Smooth muscle cell (in vitro differentiated cells): ENCODE data around the gene SMYD3. TPM values are rescaled to one million over a fixed set of nuclear protein-coding genes. Genes with fewer than 3 reads are reported as not detected.

Experiments
- DNase-seq: peaks from one replicate; lab custom pipeline; 2025; ENCODE audit not compliant: unreplicated experiment; lab: John Stamatoyannopoulos, UW
- H2AFZ ChIP-seq: fragments of 200-600 bp; sonication (generic); 2 replicates; pipeline ENCODE4 v1.6.0; 2016; ENCODE audit warnings: antibody characterized with exemption, low read depth, mild to moderate bottlenecking
- H3F3A ChIP-seq: fragments of 200-600 bp; sonication (generic); 2 replicates; pipeline ENCODE4 v1.6.0; 2017; ENCODE audit warnings: antibody characterized with exemption, low read depth
- H3K27ac ChIP-seq: fragments of 200-600 bp; sonication (generic); 2 replicates; pipeline ENCODE4 v1.5.1; 2016; ENCODE audit warnings: low read depth, mild to moderate bottlenecking
- H3K27me3 ChIP-seq: fragments of 200-600 bp; sonication (generic); 2 replicates; pipeline ENCODE4 v1.6.1; 2016; ENCODE audit warnings: low read depth, mild to moderate bottlenecking
- H3K36me3 ChIP-seq: fragments of 200-600 bp; sonication (generic); 2 replicates; pipeline ENCODE4 v1.5.1; 2016; ENCODE audit warnings: low read depth
- H3K4me1 ChIP-seq: fragments of 200-600 bp; sonication (generic); 2 replicates; pipeline ENCODE4 v1.5.1; 2016; ENCODE audit warnings: low read depth
- H3K4me2 ChIP-seq: fragments of 200-600 bp; sonication (generic); 2 replicates; pipeline ENCODE4 v1.6.0; 2016; ENCODE audit warnings: mild to moderate bottlenecking
- H3K4me3 ChIP-seq: fragments of 200-600 bp; sonication (generic); 2 replicates; pipeline ENCODE4 v1.5.1; 2016; ENCODE audit warnings: mild to moderate bottlenecking
- H3K79me2 ChIP-seq: fragments of 200-600 bp; sonication (generic); 2 replicates; pipeline ENCODE4 v1.6.0; 2016; ENCODE audit warnings: low read depth, mild to moderate bottlenecking
- H3K9ac ChIP-seq: fragments of 200-600 bp; sonication (generic); 2 replicates; pipeline ENCODE4 v1.6.0; 2016; ENCODE audit warnings: low read depth
- H3K9me3 ChIP-seq: fragments of 200-600 bp; sonication (generic); replicated peaks from 2 replicates; pipeline ENCODE4 v1.5.1; 2016; ENCODE audit warnings: low read depth
- H4K20me1 ChIP-seq: fragments of 200-600 bp; sonication (generic); 2 replicates; pipeline ENCODE4 v1.6.0; 2016; ENCODE audit warnings: low read depth
- WGBS: methylation state at CpG from one replicate; pipeline ENCODE4 v1.1.7; 2016; ENCODE audit warnings: low lambda C conversion rate; 5-methylcytosine and 5-hydroxymethylcytosine counted together
- polyA plus RNA-seq: library from polyadenylated mRNA; unstranded; fragments of >200 nt; fragmentation: Nextera tagmentation; extraction: Ambion mirVana; gene quantifications from 2 replicates; pipeline ENCODE4 v1.2.1, GENCODE V29; 2016
- total RNA-seq: library from RNA; depleted of rRNA; stranded (reverse); fragments of >200 nt; gene quantifications from 2 replicates; pipeline ENCODE4 v1.2.3, GENCODE V29; 2014
- TF ChIP-seq, protein P1 (sequence below): fragments of 200-600 bp; sonication (generic); IDR thresholded peaks from 2 replicates; pipeline ENCODE4 v1.5.1; 2017; ENCODE audit warnings: borderline replicate concordance, mild to moderate bottlenecking, antibody characterized with exemption; ENCODE audit not compliant: insufficient read depth, poor library complexity, severe bottlenecking

The SMYD3 gene
- total and polyA plus RNA-seq, 2 experiments from 2014 or later: 162 to 301 TPM

DNA sequence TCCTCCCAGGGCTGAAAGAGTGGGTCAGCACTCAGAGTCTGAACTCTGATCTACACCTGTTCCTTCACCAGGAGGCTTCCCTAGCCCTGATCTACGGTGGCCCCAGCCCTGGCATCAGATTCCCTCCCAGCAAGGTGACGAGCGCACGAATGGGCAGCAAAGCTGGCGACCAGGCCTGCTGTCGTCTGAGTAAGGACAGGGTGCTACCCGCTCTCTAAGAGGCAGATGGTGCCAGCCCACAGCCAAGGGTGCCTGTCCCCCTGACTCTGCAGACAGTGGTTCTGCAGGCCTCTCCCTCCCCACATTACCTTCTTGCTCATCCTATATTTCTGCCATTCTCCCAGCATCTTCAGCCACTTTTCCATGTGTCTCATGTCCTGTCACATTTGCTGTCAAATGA is 10.3 kb upstream of the SMYD3 start:
- Histone ChIP-seq H3F3A (no peaks in the 10 kb centered on the region), H3K79me2 (no peaks in the 10 kb centered on the region), H3K27ac (no peak overlapping the region), H3K27me3 (no peaks in the 10 kb centered on the region), H3K36me3 (no peaks in the 10 kb centered on the region), H3K4me3 (no peak overlapping the region), H3K4me2 (no peak overlapping the region), H3K4me1 (no peaks in the 10 kb centered on the region), H3K9ac (no peak overlapping the region), H2AFZ (no peak overlapping the region), H4K20me1 (no peaks in the 10 kb centered on the region), H3K9me3 (no peaks in the 10 kb centered on the region)
- WGBS: 88% methylated on average over 7 of the region's 7 CpGs
- DNase-seq: no peak
- TF ChIP-seq, protein P1, sequence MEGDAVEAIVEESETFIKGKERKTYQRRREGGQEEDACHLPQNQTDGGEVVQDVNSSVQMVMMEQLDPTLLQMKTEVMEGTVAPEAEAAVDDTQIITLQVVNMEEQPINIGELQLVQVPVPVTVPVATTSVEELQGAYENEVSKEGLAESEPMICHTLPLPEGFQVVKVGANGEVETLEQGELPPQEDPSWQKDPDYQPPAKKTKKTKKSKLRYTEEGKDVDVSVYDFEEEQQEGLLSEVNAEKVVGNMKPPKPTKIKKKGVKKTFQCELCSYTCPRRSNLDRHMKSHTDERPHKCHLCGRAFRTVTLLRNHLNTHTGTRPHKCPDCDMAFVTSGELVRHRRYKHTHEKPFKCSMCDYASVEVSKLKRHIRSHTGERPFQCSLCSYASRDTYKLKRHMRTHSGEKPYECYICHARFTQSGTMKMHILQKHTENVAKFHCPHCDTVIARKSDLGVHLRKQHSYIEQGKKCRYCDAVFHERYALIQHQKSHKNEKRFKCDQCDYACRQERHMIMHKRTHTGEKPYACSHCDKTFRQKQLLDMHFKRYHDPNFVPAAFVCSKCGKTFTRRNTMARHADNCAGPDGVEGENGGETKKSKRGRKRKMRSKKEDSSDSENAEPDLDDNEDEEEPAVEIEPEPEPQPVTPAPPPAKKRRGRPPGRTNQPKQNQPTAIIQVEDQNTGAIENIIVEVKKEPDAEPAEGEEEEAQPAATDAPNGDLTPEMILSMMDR: no peak

DNA sequence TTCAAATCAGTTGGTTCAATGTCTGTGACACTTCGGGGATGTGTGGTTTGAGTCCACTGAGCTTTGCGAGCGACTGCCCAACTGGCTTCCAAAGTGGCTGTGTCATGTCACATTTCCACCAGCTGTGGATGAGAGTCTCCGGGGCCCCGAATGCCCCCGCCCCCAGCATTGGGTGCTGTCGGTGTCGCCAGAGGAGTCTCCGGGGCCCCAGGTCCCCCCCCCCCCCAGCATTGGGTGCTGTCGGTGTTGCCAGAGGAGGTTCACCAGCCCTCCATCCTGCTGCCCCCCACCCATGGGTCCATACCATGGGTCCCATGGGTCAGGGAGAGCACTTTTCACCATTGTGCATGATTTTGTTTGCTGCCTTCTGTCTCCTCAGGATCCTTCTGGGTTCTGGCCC is 9.0 kb upstream of the SMYD3 start:
- Histone ChIP-seq H3K4me3 (no peak overlapping the region), H3K27ac (no peak overlapping the region), H4K20me1 (no peaks in the 10 kb centered on the region), H3K9ac (no peak overlapping the region), H3K4me1 (no peaks in the 10 kb centered on the region), H2AFZ (peak overlapping the region; percentile 78), H3K9me3 (no peaks in the 10 kb centered on the region), H3F3A (no peaks in the 10 kb centered on the region), H3K79me2 (no peaks in the 10 kb centered on the region), H3K4me2 (no peak overlapping the region), H3K27me3 (no peaks in the 10 kb centered on the region), H3K36me3 (no peaks in the 10 kb centered on the region)
- TF ChIP-seq, protein P1: no peak
- no peak for DNase-seq
- 88% methylated on average over 8 of the region's 10 CpGs for WGBS

DNA sequence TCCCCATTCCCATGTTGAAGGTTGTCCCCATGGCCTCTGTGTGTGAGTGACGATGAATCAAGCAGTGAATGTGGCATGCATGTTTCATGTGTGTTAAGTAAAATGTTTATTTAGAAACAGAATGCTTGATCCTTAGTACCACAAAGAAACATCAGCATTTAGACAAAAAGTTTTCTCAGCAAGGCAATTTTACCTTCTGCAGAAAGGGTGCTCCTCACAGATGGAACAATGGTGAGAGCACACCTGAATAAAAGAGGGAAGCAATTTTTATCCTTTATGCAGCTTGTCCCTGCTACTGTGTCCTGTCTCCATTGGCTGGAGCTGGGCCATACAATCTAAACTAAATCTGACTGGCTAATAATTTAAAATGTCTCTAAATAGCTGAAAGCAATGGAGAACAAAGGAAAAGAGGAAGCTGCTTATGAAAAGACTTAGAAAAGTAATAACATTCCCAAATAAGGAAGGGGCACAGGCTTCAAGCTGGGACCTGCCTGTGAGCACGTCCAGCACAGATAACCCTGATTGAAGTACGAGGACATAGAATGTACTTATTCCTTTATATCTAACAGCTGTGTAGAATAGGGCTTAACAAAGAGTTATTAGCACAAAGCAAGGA is 8.4 kb upstream of the SMYD3 start:
- no peaks in the 10 kb centered on the region for H4K20me1 ChIP-seq
- H3K27ac ChIP-seq: no peak overlapping the region
- peak overlapping the region; percentile 78 for H2AFZ ChIP-seq
- no peaks in the 10 kb centered on the region for H3K9me3 ChIP-seq
- H3K4me3 ChIP-seq: no peak overlapping the region
- H3K4me1 ChIP-seq: no peaks in the 10 kb centered on the region
- no peaks in the 10 kb centered on the region for H3K79me2 ChIP-seq
- no peak for DNase-seq
- H3K36me3 ChIP-seq: no peaks in the 10 kb centered on the region
- TF ChIP-seq, protein P1: no peak
- peak overlapping the region; percentile 43 for H3K4me2 ChIP-seq
- 49% methylated on average over 3 of the region's 3 CpGs for WGBS
- H3K27me3 ChIP-seq: no peaks in the 10 kb centered on the region
- H3F3A ChIP-seq: no peaks in the 10 kb centered on the region
- H3K9ac ChIP-seq: no peak overlapping the region

DNA sequence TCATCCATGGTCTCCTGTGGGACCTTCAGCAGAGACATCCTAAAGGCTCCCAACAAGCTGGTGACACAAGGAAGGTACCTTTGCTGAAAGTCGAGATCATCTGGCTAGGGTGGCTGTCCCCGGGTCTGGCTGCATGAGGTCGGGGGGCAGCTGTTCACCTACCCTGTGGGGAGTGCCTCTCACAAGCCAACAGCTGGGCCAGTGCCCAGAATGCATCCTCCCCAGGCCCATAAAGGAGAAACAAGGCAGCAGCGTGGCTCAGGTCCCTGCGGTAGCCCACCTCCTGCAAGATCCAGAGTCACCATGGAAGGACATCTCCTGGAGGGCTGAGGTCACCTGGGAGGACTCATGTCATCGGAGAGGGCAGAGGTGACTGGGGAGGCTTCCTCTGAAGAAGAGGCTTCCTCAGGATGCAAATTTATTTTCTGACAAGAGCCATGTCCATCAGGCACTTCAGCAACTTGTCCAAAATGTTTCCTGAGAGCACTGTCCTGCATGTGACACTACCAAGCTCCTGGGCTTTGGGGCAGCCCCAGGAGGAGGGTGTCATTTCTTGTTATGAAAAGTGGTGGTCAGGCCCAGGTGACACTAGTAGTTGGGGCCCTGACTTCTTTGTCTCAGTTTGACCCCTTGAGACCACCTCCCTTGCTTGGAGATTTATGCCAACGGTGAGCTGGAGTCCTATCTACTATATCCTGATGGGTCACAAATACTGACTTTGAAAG is 6.7 kb upstream of the SMYD3 start:
- Histone ChIP-seq H2AFZ (no peak overlapping the region), H3K9me3 (no peaks in the 10 kb centered on the region), H3K36me3 (no peaks in the 10 kb centered on the region), H3K27ac (no peak overlapping the region), H3K4me3 (no peak overlapping the region), H4K20me1 (no peaks in the 10 kb centered on the region), H3K9ac (no peak overlapping the region), H3K4me2 (no peak overlapping the region), H3K27me3 (no peaks in the 10 kb centered on the region), H3F3A (no peaks in the 10 kb centered on the region), H3K79me2 (no peaks in the 10 kb centered on the region), H3K4me1 (no peaks in the 10 kb centered on the region)
- TF ChIP-seq, protein P1: no peak
- no peak for DNase-seq
- 91% methylated on average over 7 of the region's 7 CpGs for WGBS
